ENCODE data around the gene IL13.

IL13 gene

DNA sequence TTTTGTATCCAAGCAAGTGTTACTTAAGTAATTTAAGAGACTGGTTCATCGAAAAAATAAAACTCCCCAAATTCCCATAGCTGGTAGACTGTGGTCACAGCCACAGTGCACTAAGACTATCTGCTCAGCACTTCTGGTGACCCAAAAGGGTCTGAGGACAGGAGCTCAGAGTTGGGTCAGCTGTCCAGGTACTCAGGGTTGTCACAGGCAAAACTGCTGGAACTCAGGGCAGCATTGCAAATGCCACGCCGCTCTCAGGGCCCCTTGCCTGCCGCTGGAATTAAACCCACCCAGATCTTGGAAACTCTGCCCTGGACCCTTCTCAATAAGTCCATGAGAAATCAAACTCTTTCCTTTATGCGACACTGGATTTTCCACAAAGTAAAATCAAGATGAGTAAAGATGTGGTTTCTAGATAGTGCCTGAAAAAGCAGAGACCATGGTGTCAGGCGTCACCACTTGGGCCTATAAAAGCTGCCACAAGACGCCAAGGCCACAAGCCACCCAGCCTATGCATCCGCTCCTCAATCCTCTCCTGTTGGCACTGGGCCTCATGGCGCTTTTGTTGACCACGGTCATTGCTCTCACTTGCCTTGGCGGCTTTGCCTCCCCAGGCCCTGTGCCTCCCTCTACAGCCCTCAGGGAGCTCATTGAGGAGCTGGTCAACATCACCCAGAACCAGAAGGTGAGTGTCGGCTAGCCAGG lies at the start of gene IL13:
Gene IL13, plus strand, starts transcription at position 498 of the 705 bp plus-strand sequence. Its CDS starts 14 bp downstream, at position 512.
- no peak for DNase-seq (ENCODE audit: low spot score)
- ChIA-PET POLR2A (ENCODE audit: low non-redundant PET) (no interaction called here), CTCF (interaction anchor here (0.6 kb wide), 1 partner anchor 64 kb away, joined by 4 read pairs; no protein-coding TSS in a partner anchor)
- TF ChIP-seq, protein P1, sequence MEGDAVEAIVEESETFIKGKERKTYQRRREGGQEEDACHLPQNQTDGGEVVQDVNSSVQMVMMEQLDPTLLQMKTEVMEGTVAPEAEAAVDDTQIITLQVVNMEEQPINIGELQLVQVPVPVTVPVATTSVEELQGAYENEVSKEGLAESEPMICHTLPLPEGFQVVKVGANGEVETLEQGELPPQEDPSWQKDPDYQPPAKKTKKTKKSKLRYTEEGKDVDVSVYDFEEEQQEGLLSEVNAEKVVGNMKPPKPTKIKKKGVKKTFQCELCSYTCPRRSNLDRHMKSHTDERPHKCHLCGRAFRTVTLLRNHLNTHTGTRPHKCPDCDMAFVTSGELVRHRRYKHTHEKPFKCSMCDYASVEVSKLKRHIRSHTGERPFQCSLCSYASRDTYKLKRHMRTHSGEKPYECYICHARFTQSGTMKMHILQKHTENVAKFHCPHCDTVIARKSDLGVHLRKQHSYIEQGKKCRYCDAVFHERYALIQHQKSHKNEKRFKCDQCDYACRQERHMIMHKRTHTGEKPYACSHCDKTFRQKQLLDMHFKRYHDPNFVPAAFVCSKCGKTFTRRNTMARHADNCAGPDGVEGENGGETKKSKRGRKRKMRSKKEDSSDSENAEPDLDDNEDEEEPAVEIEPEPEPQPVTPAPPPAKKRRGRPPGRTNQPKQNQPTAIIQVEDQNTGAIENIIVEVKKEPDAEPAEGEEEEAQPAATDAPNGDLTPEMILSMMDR (conservative IDR thresholded peaks at IDR 0.05; ENCODE audit: low read depth) = no peak
- no peak within 1 kb of the TSS for H3K27ac ChIP-seq

DNA sequence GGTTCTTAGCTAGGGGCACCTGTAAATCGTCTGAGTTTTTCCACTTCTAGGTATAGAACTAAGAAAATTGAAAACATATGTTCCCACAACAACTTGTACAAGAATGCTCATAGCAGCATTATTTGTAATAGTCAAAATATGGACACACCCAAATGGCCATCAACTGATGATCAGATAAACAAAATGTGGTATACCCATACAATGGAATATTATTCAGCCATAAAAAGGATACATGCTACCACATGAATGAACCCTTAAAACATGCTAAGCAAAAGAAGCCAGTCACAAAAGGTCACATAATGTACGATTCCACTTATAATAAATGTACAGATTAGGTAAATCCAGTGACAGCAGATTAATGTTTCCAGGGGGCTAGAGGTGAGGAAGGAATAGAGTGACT lies 46.0 kb upstream of the IL13 start:
- no peak for DNase-seq (ENCODE audit: low spot score)
- no peak overlapping the region for H3K27ac ChIP-seq
- ChIA-PET POLR2A (ENCODE audit: low non-redundant PET) (no interaction called here), CTCF (no interaction called here)
- TF ChIP-seq, protein P1 (conservative IDR thresholded peaks at IDR 0.05; ENCODE audit: low read depth) = no peak

DNA sequence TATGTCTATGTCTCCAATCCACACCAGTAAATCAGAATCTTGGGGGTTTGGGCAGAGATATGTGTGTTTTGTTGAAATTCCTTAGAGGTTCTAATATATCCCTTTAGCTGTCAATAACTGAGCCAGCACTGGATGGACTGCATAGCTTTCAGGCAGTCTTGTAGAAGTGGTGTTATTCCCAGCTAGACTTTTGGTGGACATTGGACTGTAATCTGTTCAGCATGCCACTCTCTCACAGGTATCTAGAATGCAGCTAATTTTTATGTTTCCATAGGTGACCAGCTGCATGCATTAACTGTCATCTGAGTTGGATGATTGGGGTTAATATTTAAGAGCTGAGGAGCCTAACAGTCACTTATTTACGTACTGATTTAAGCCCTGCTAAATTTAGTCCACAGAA lies 45.1 kb upstream of the IL13 start:
- TF ChIP-seq, protein P1 (conservative IDR thresholded peaks at IDR 0.05; ENCODE audit: low read depth) = no peak
- ChIA-PET CTCF (no interaction called here), POLR2A (ENCODE audit: low non-redundant PET) (no interaction called here)
- no peak for DNase-seq (ENCODE audit: low spot score)
- no peak overlapping the region for H3K27ac ChIP-seq

DNA sequence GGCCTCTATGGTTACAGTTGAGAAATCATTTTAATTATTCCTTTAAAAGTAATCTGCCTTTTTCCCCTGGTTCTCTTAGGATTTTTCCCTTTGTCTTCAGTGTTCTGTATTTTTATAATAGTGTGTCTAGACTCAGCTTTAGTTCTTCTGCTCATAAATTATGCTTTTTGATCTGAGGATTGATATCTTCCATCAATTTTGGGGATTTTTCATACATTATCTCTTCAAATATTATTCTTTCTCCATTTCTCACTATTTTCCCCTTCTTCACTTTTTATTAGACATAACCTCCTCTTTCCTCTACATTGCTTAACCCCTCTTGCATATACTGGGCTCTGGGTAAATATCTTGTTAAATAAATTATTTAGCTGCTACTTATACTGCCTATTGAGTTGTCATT lies 36.3 kb upstream of the IL13 start:
- POLR2A ChIA-PET (ENCODE audit: low non-redundant PET) = no interaction called here
- CTCF ChIA-PET = interaction anchor here (0.5 to 0.8 kb wide), 3 partner anchors 9 to 293 kb away, joined by 3 to 5 read pairs (median 3); no protein-coding TSS in a partner anchor

DNA sequence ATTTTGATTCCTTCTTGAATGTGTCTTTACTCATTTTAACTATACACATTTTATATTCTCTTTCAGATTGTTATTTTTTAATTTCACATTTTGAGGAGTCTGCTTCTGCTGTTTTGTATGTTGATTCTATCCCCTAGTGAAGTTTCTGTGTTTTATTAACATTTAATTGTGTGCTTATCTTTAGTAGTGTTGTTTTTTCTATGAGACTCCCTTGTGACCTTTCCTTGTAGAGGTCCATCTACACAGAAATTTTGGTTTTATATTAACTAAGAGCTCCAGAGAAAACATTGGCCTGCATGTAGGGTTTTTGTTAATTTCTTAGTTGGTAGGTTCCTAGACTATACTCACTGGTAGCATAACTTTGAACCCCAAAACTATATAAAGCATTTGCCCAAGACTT lies 35.4 kb upstream of the IL13 start:
- H3K27ac ChIP-seq = no peak overlapping the region
- TF ChIP-seq, protein P1 (conservative IDR thresholded peaks at IDR 0.05; ENCODE audit: low read depth) = no peak
- CTCF ChIA-PET = interaction anchor here (0.6 kb wide), 1 partner anchor 242 kb away, joined by 3 read pairs; no protein-coding TSS in a partner anchor
- DNase-seq (ENCODE audit: low spot score) = no peak
- POLR2A ChIA-PET (ENCODE audit: low non-redundant PET) = no interaction called here

More for the DNA sequence above, 36.3 kb upstream of the IL13 start:
- DNase-seq (ENCODE audit: low spot score) = no peak
- no peak overlapping the region for H3K27ac ChIP-seq
- TF ChIP-seq, protein P1 (conservative IDR thresholded peaks at IDR 0.05; ENCODE audit: low read depth) = no peak

DNA sequence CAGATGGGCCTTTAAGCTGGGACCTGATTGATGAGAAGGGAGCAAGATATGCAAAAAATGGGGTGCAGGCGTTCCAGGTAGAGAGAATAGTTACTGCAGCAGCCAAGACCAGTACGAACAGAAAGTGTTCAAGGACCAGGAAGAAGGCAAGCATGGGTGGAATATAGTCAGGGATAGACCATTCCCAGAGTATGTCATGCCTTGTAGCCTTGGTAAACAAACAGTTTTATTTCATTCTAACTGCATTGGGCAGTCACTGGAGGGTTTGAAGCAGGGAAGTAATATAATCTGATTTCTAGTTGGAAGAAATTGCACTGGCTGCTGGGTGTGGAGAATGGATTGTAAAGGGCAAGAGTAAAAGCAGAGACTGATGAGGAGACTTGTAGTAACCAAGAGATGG lies 30.5 kb upstream of the IL13 start:
- ChIA-PET POLR2A (ENCODE audit: low non-redundant PET) (no interaction called here), CTCF (no interaction called here)
- TF ChIP-seq, protein P1 (conservative IDR thresholded peaks at IDR 0.05; ENCODE audit: low read depth) = no peak
- DNase-seq (ENCODE audit: low spot score) = no peak
- no peak overlapping the region for H3K27ac ChIP-seq

Data from RWPE1 (cell line).